GM21526 (cell line): ENCODE data around the gene RBP2.

ENCODE experiments used
- ATAC-seq: cut with Tn5 transposase; IDR thresholded peaks from one replicate; pipeline ENCODE4 v1.9.1; 2021; ENCODE audit warnings: moderate library complexity; ENCODE audit not compliant: unreplicated experiment, low FRiP score

RBP2 gene

GRCh38 chr3:139482206-139482605 lies 5.9 kb upstream of the RBP2 start:
- no peak for ATAC-seq

- no peak for ATAC-seq
Measured at GRCh38 chr3:139481116-139481515, 4.8 kb upstream of the RBP2 start.

GRCh38 chr3:139480585-139480984 lies 4.3 kb upstream of the RBP2 start:
- ATAC-seq: no peak

- ATAC-seq: no peak
Measured at GRCh38 chr3:139477710-139478640, 1.7 kb upstream of the RBP2 start.

- no peak for ATAC-seq
Measured at GRCh38 chr3:139473155-139473771, 3.1 kb downstream of the RBP2 start.

- ATAC-seq: no peak
Measured at GRCh38 chr3:139472380-139473010, 3.8 kb downstream of the RBP2 start.

GRCh38 chr3:139470199-139470598 lies 6.1 kb downstream of the RBP2 start:
- ATAC-seq: no peak

- ATAC-seq: no peak
Measured at GRCh38 chr3:139468399-139468798, 7.9 kb downstream of the RBP2 start.

- no peak for ATAC-seq
Measured at GRCh38 chr3:139466360-139466759, 10.0 kb downstream of the RBP2 start.

GRCh38 chr3:139465636-139466035 lies 10.7 kb downstream of the RBP2 start:
- ATAC-seq: no peak

GRCh38 chr3:139463466-139463865 lies 12.8 kb downstream of the RBP2 start:
- ATAC-seq: no peak

GRCh38 chr3:139460529-139460928 lies 15.8 kb downstream of the RBP2 start:
- no peak for ATAC-seq

GRCh38 chr3:139460076-139460475 lies 16.2 kb downstream of the RBP2 start:
- no peak for ATAC-seq

- no peak for ATAC-seq
Measured at GRCh38 chr3:139458348-139458747, 18.0 kb downstream of the RBP2 start.

GRCh38 chr3:139457066-139457465 lies 19.2 kb downstream of the RBP2 start:
- no peak for ATAC-seq

- no peak for ATAC-seq
Measured at GRCh38 chr3:139456386-139456785, 19.9 kb downstream of the RBP2 start.

- no peak for ATAC-seq
Measured at GRCh38 chr3:139455855-139456254, 20.5 kb downstream of the RBP2 start.

GRCh38 chr3:139455206-139455605 lies 21.1 kb downstream of the RBP2 start:
- ATAC-seq: no peak

- ATAC-seq: no peak
Measured at GRCh38 chr3:139454346-139454745, 22.0 kb downstream of the RBP2 start.

GRCh38 chr3:139450159-139450558 lies 26.2 kb downstream of the RBP2 start:
- no peak for ATAC-seq

- no peak for ATAC-seq
Measured at GRCh38 chr3:139449566-139449965, 26.8 kb downstream of the RBP2 start.
